ENCODE data around the gene MFNG.

DNA sequence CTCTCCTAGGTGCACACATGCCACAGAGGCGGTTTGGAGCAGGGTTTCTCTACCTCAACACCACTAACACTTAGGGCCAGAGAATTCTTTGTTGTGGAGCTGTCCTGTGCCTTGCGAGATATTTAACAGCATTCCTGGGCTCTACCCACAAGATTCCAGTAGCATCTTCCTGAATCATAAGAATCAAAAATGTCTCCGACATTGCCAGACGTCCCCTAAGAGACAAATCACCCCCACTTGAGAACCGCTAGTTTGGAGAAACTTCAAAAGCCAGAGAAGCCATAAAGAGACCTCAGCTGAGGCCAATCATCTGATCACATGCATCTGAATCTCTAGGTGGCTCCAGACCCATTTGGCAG is 16.1 kb downstream of the MFNG start:
- TF ChIP-seq, protein P1, sequence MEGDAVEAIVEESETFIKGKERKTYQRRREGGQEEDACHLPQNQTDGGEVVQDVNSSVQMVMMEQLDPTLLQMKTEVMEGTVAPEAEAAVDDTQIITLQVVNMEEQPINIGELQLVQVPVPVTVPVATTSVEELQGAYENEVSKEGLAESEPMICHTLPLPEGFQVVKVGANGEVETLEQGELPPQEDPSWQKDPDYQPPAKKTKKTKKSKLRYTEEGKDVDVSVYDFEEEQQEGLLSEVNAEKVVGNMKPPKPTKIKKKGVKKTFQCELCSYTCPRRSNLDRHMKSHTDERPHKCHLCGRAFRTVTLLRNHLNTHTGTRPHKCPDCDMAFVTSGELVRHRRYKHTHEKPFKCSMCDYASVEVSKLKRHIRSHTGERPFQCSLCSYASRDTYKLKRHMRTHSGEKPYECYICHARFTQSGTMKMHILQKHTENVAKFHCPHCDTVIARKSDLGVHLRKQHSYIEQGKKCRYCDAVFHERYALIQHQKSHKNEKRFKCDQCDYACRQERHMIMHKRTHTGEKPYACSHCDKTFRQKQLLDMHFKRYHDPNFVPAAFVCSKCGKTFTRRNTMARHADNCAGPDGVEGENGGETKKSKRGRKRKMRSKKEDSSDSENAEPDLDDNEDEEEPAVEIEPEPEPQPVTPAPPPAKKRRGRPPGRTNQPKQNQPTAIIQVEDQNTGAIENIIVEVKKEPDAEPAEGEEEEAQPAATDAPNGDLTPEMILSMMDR (IDR thresholded peaks at IDR 0.05; ENCODE audit: low read depth, low read length, poor library complexity, severe bottlenecking) = no peak
- TF ChIP-seq EZH2phosphoT487 (IDR thresholded peaks at IDR 0.05; ENCODE audit: borderline replicate concordance, low read length) = no peak

Data from DOHH2 (cell line).